GM12878 (cell line): ENCODE data around the gene COQ3. TPM values are rescaled to one million over a fixed set of nuclear protein-coding genes. Genes with fewer than 3 reads are reported as not detected.

ENCODE experiments used
- ATAC-seq: fragments of 200-7000 bp; cut with Tn5 transposase; 3 replicates; pipeline ENCODE4 v1.9.1; 2020; ENCODE audit warnings: mild to moderate bottlenecking, moderate library complexity
- BruUV-seq: library from RNA; stranded (reverse); fragments of 400-500 nt; replicated peaks from 2 replicates; lab custom pipeline; 2021; lab: Mats Ljungman, UMichigan
- CTCF ChIA-PET: fragments of 300-600 bp; sonication (Branson Sonifier 250); formaldehyde crosslinking; extraction: SDS; loops from one replicate; lab custom pipeline; 2021; ENCODE audit warnings: inconsistent platforms; lab: Yijun Ruan, JAX
- POLR2A ChIA-PET: fragments of 350-600 bp; formaldehyde crosslinking; extraction: SDS; loops from one replicate; lab custom pipeline; 2021; ENCODE audit warnings: inconsistent platforms; lab: Charles Lee
- RAD21 ChIA-PET: fragments of 300-600 bp; sonication (Branson Sonifier 250); formaldehyde crosslinking; loops from one replicate; lab custom pipeline; 2023; ENCODE audit warnings: antibody characterized with exemption; ENCODE audit not compliant: unreplicated experiment; lab: Charles Lee
- SMC1A ChIA-PET: fragments of 300-600 bp; sonication (Branson Sonifier 250); formaldehyde crosslinking; loops from one replicate; lab custom pipeline; 2023; ENCODE audit not compliant: unreplicated experiment, uncharacterized antibody; lab: Charles Lee
- DNase-seq: peaks from one replicate; pipeline ENCODE4 v3.0.0-alpha.2; 2011; ENCODE audit warnings: low read depth, low spot score
- FAIRE-seq: peaks from 3 replicates; lab custom pipeline; 2011; peaks lifted over from hg19 to GRCh38; lab: Jason Lieb, UNC
- H2AFZ ChIP-seq: 2 replicates; pipeline ENCODE4 v1.6.0; 2011; ENCODE audit warnings: low read depth, low read length, control low read depth; ENCODE audit not compliant: control insufficient read depth
- H3K27ac ChIP-seq: 2 replicates; pipeline ENCODE4 v1.5.1; 2011; ENCODE audit warnings: control low read depth; ENCODE audit not compliant: control insufficient read depth, insufficient read depth
- H3K27me3 ChIP-seq, 2 experiments: replicated peaks in 1 of 2; 2 replicates each; pipeline versions ENCODE4 v1.6.0 to v1.6.1; 2011; ENCODE audit warnings: low read length in 1 of 2; ENCODE audit not compliant: control insufficient read depth in 2 of 2, insufficient read depth in 2 of 2
- H3K36me3 ChIP-seq, 2 experiments: 2 replicates each; pipeline ENCODE4 v1.5.1; 2011; ENCODE audit warnings: low read length in 1 of 2; ENCODE audit not compliant: control insufficient read depth in 2 of 2, insufficient read depth in 2 of 2
- H3K4me1 ChIP-seq: 2 replicates; pipeline ENCODE4 v1.6.1; 2011; ENCODE audit warnings: mild to moderate bottlenecking, low read length, moderate library complexity, mixed read lengths; ENCODE audit not compliant: control insufficient read depth, insufficient read depth
- H3K4me2 ChIP-seq: 2 replicates; pipeline ENCODE4 v1.6.0; 2011; ENCODE audit warnings: control low read depth; ENCODE audit not compliant: control insufficient read depth, insufficient read depth
- H3K4me3 ChIP-seq: fragments of 200-600 bp; sonication (generic); 2 replicates; pipeline ENCODE4 v1.5.1; 2016
- H3K79me2 ChIP-seq: 2 replicates; pipeline ENCODE4 v1.6.0; 2011; ENCODE audit warnings: low read length; ENCODE audit not compliant: control insufficient read depth, insufficient read depth
- H3K9ac ChIP-seq: 2 replicates; pipeline ENCODE4 v1.8.0; 2011; ENCODE audit warnings: low read length, control low read depth, mixed read lengths; ENCODE audit not compliant: control insufficient read depth, insufficient read depth
- H3K9me3 ChIP-seq: replicated peaks from 3 replicates; pipeline ENCODE4 v1.5.1; 2011; ENCODE audit warnings: mild to moderate bottlenecking, low read length; ENCODE audit not compliant: control insufficient read depth, insufficient read depth
- H4K20me1 ChIP-seq: 2 replicates; pipeline ENCODE4 v1.6.0; 2011; ENCODE audit not compliant: control insufficient read depth, insufficient read depth
- ATF3 ChIP-seq: IDR thresholded peaks from 2 replicates; pipeline ENCODE4 v1.6.1; 2011; ENCODE audit warnings: low read depth, mild to moderate bottlenecking, low read length, moderate library complexity, borderline replicate concordance; ENCODE audit errors: extremely low read depth
- BCL3 ChIP-seq: IDR thresholded peaks from 2 replicates; pipeline ENCODE4 v1.6.1; 2011; ENCODE audit warnings: borderline replicate concordance, low read depth, mild to moderate bottlenecking, moderate library complexity, low read length; ENCODE audit not compliant: insufficient read depth, poor library complexity, severe bottlenecking
- CBX5 ChIP-seq: sonication (generic); IDR thresholded peaks from 2 replicates; pipeline ENCODE4 v1.6.1; 2016; ENCODE audit warnings: low read depth, moderate library complexity, mild to moderate bottlenecking, inconsistent platforms
- CHD4 ChIP-seq: fragments of 200-600 bp; sonication (generic); IDR thresholded peaks from 2 replicates; pipeline ENCODE4 v1.6.1; 2016; ENCODE audit warnings: mild to moderate bottlenecking
- EP300 ChIP-seq, 2 experiments: fragments of 150-350 bp in 1 of 2; IDR thresholded peaks; 2 replicates each; pipeline ENCODE4 v1.6.1; 2011 to 2012; ENCODE audit warnings: low read depth in 2 of 2, low read length in 2 of 2, borderline replicate concordance in 1 of 2, improper control_type of control experiment in 1 of 2, inconsistent platforms in 1 of 2; ENCODE audit not compliant: control insufficient read depth in 1 of 2
- HDGF ChIP-seq: fragments of 450-650 bp; IDR thresholded peaks from 2 replicates; pipeline ENCODE4 v1.6.1; 2016; ENCODE audit warnings: antibody characterized with exemption
- MYC ChIP-seq: IDR thresholded peaks from 2 replicates; pipeline ENCODE4 v1.6.1; 2011; ENCODE audit warnings: mild to moderate bottlenecking, low read length, moderate library complexity, inconsistent platforms; ENCODE audit not compliant: insufficient read depth, insufficient replicate concordance, insufficient read length, severe bottlenecking
- NR2C2 ChIP-seq: IDR thresholded peaks from 2 replicates; pipeline ENCODE4 v1.6.1; 2011; ENCODE audit warnings: borderline replicate concordance, low read depth; ENCODE audit not compliant: control insufficient read depth, insufficient read length
- PAX5 ChIP-seq: IDR thresholded peaks from 2 replicates; pipeline ENCODE4 v1.6.1; 2011; ENCODE audit warnings: low read depth, low read length, borderline replicate concordance
- RAD51 ChIP-seq: fragments of 450-650 bp; IDR thresholded peaks from 2 replicates; pipeline ENCODE4 v1.6.1; 2016; ENCODE audit warnings: moderate library complexity, mild to moderate bottlenecking, inconsistent platforms
- SIX5 ChIP-seq: IDR thresholded peaks from 2 replicates; pipeline ENCODE4 v1.6.1; 2011; ENCODE audit warnings: mild to moderate bottlenecking, low read depth, low read length, moderate library complexity; ENCODE audit not compliant: severe bottlenecking
- SMARCA5 ChIP-seq: fragments of 450-650 bp; IDR thresholded peaks from 2 replicates; pipeline ENCODE4 v1.6.1; 2017; ENCODE audit warnings: mild to moderate bottlenecking
- SUPT20H ChIP-seq: IDR thresholded peaks from 2 replicates; pipeline ENCODE4 v1.6.1; 2011; ENCODE audit warnings: low read depth, mild to moderate bottlenecking, low read length, moderate library complexity, borderline replicate concordance; ENCODE audit not compliant: control insufficient read depth
- WRNIP1 ChIP-seq: IDR thresholded peaks from 2 replicates; pipeline ENCODE4 v1.6.1; 2011; ENCODE audit warnings: low read depth, low read length, improper control_type of control experiment, borderline replicate concordance
- WGBS: methylation state at CpG from one replicate; pipeline ENCODE4 v1.1.6; 2016; ENCODE audit warnings: low lambda C conversion rate; ENCODE audit not compliant: insufficient replicate concordance, insufficient coverage; ENCODE audit errors: missing lambda C conversion rate; 5-methylcytosine and 5-hydroxymethylcytosine counted together
- in situ Hi-C: fragments of 300-500 bp; cut with MboI; formaldehyde crosslinking; loops from 9 replicates; pipeline ENCODE4 v1.14.3; 2018; ENCODE audit warnings: mixed read lengths
- intact Hi-C: fragments of 100-400 bp; cut with micrococcal nuclease; formaldehyde crosslinking; loops from one replicate; pipeline ENCODE4 v1.14.2; 2022; ENCODE audit not compliant: unreplicated experiment
- polyA plus RNA-seq, 11 experiments: library from polyadenylated mRNA; depleted of rRNA in 4 of 11; unstranded in 6 of 11; stranded (reverse) in 5 of 11; fragments of >200 nt; fragmentation: Nextera tagmentation in 4 of 11; fragmentation: Illumina TruSeq in 1 of 11; extraction: Ambion mirVana in 4 of 11; extraction: Trizol in 1 of 11; gene quantifications; 1 replicate in 1 of 11; 2 replicates in 10 of 11; pipeline versions ENCODE4 v1.2.1 to v1.2.3, GENCODE V29; 2011 to 2016; ENCODE audit warnings: inconsistent platforms in 2 of 11, missing spikeins in 2 of 11, low read depth in 1 of 11
- total RNA-seq, 4 experiments: library from RNA; depleted of rRNA in 3 of 4; stranded (reverse); fragments of >200 nt in 3 of 4; fragmentation: Illumina TruSeq in 1 of 4; extraction: Trizol in 1 of 4; gene quantifications; 2 replicates each; pipeline versions ENCODE4 v1.2.1 to v1.2.3, GENCODE V29; 2013 to 2021
- TF ChIP-seq, protein P1 (sequence below): fragments of 450-650 bp; formaldehyde crosslinking; IDR thresholded peaks from 2 replicates; pipeline ENCODE4 v1.4.0; 2020; ENCODE audit warnings: mild to moderate bottlenecking, moderate library complexity

The COQ3 gene
- total and polyA plus RNA-seq, 10 of the 15 experiments (the other 5 are each of a cell fraction or from before 2014, with no cell fraction given) = 9.3 to 50.6 (median 16.0) TPM

DNA sequence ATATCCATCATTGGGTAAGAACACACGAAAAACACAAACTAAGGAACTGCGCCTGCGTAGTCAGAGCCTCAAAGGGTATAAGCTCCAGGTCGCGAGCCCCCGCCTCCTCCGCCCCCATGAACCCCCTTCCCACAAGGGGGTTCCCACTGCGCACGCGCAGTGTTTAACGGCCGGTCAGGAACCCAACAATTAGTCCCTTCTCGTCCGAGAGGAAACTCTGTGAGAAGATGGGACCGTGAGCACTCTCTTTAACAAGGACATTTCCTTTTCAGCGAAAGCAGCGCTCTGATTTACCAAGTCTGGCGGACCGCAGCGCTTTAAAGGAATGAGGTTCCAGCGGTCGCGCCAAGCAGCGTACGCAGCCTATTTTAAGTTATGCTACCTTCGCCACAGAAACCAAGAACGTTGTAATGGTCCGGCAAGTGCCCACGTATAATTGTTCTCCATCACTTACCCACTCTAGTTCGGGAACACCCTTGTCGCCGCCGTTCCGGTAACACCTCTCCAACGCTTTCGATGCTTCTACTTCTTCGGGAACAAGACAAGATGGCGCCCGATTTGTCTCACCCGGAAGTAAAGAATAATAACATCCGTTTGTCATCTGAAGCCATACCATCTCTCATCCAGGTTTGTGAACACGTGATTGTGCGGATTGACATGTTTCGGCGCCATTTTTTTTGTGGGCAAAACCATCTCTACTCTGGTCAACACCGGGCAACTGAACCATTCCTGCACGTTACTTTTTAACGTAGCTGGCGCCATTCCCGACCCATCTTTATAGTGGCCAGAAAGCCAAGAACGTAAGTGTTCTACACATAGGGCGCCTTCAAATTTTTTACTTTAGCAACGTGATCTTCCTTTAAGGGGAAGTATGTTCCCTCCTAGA, 31.0 kb upstream of the COQ3 start, which contains the start of gene PNISR:
TSS of gene PNISR (minus strand) at position 548 of the 886 bp plus-strand sequence. CDS start 10,649 bp downstream, outside the sequence.
- peak; percentile 97 for DNase-seq
- TF ChIP-seq HDGF (no peak; the same call in 1 of the 2 replicates), CHD4 (no peak), NR2C2 (peak; percentile 69), BCL3 (no peak), PAX5 (no peak), SUPT20H (no peak), ATF3 (0 out of 2 replicates have a peak, but pooled peaks have one; percentile 47), SIX5 (peak; percentile 82), EP300 (IDR thresholded peaks at IDR 0.05; ENCODE audit: borderline replicate concordance in 1 of 2, control insufficient read depth in 1 of 2, low read depth in 2 of 2, low read length in 2 of 2) (no peak), SMARCA5 (peak; percentile 32; the same call in 1 of the 2 replicates), WRNIP1 (no peak), CBX5 (no peak; the same call in 1 of the 2 replicates), MYC (no peak), RAD51 (peak; percentile 97)
- TF ChIP-seq, protein P1, sequence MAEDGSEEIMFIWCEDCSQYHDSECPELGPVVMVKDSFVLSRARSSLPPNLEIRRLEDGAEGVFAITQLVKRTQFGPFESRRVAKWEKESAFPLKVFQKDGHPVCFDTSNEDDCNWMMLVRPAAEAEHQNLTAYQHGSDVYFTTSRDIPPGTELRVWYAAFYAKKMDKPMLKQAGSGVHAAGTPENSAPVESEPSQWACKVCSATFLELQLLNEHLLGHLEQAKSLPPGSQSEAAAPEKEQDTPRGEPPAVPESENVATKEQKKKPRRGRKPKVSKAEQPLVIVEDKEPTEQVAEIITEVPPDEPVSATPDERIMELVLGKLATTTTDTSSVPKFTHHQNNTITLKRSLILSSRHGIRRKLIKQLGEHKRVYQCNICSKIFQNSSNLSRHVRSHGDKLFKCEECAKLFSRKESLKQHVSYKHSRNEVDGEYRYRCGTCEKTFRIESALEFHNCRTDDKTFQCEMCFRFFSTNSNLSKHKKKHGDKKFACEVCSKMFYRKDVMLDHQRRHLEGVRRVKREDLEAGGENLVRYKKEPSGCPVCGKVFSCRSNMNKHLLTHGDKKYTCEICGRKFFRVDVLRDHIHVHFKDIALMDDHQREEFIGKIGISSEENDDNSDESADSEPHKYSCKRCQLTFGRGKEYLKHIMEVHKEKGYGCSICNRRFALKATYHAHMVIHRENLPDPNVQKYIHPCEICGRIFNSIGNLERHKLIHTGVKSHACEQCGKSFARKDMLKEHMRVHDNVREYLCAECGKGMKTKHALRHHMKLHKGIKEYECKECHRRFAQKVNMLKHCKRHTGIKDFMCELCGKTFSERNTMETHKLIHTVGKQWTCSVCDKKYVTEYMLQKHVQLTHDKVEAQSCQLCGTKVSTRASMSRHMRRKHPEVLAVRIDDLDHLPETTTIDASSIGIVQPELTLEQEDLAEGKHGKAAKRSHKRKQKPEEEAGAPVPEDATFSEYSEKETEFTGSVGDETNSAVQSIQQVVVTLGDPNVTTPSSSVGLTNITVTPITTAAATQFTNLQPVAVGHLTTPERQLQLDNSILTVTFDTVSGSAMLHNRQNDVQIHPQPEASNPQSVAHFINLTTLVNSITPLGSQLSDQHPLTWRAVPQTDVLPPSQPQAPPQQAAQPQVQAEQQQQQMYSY (CRISPR knock-in tag) = no peak

More for the DNA sequence above, 31.0 kb upstream of the COQ3 start, which contains the start of gene PNISR:
- H3K79me2 ChIP-seq = peaks cover 67% of the 10 kb centered on the region
- H3K9me3 ChIP-seq = no peaks in the 10 kb centered on the region
- intact Hi-C loops (loop anchor here (1.0 to 2.0 kb wide), 3 partner anchors 95 to 144 kb away; partner anchors contain the start of gene CCNC), in situ Hi-C loops (no loop called here)
- FAIRE-seq (peak; percentile 96), ATAC-seq (peak; percentile 91)
- 1% methylated on average over 53 of the region's 53 CpGs for WGBS
- no peaks in the 10 kb centered on the region for H4K20me1 ChIP-seq
- ChIA-PET POLR2A (interaction anchor here (0.6 to 2.1 kb wide), 16 partner anchors 10 to 144 kb away, joined by 3 to 7 read pairs (median 4); partner anchors contain the start of genes CCNC and COQ3), SMC1A (interaction anchor here (0.8 to 3.1 kb wide), 14 partner anchors 8 to 95 kb away, joined by 3 to 46 read pairs (median 6); partner anchors contain the start of gene COQ3), CTCF (interaction anchor here (0.6 to 5.1 kb wide), 17 partner anchors 8 to 321 kb away, joined by 3 to 61 read pairs (median 4); no protein-coding TSS in a partner anchor), RAD21 (interaction anchor here (1.0 to 3.2 kb wide), 9 partner anchors 8 to 444 kb away, joined by 3 to 36 read pairs (median 4); partner anchors contain the start of gene COQ3)
- H3K36me3 ChIP-seq = peaks cover 0 to 7% of the 10 kb centered on the region in 2 experiments; a peak in 2 of 4 replicates
- peak within 1 kb of the TSS; percentile 96 for H2AFZ ChIP-seq
- TSS peak; percentile 71 for BruUV-seq
- peak within 1 kb of the TSS; percentile 94 for H3K9ac ChIP-seq
- H3K4me3 ChIP-seq = peak within 1 kb of the TSS; percentile 94
- H3K27me3 ChIP-seq = no peaks in the 10 kb centered on the region
- peak within 1 kb of the TSS; percentile 79 for H3K4me2 ChIP-seq
- H3K27ac ChIP-seq = peak within 1 kb of the TSS; percentile 95
- peaks cover 15% of the 10 kb centered on the region for H3K4me1 ChIP-seq
